ENCODE data around the gene ENC1. TPM values are rescaled to one million over a fixed set of nuclear protein-coding genes. Genes with fewer than 3 reads are reported as not detected.

Gene ENC1
- total RNA-seq, 1 experiment from 2014 or later = 38.8 TPM

- intact Hi-C loops (cut with micrococcal nuclease; ENCODE audit: unreplicated experiment) = no loop called here
- Histone ChIP-seq H4K20me1 (ENCODE audit: insufficient read depth) (no peaks in the 10 kb centered on the region), H3F3A (ENCODE audit: insufficient read depth, low read depth) (no peaks in the 10 kb centered on the region), H3K4me1 (replicated peaks; ENCODE audit: insufficient read depth) (peaks cover 10% of the 10 kb centered on the region; the same call in 1 of the 2 replicates), H3K27me3 (ENCODE audit: insufficient read depth, low read depth) (no peaks in the 10 kb centered on the region), H3K4me2 (no peak overlapping the region), H3K9me2 (ENCODE audit: insufficient read depth) (no peaks in the 10 kb centered on the region), H3K36me3 (ENCODE audit: low read depth) (no peaks in the 10 kb centered on the region), H2AFZ (no peak overlapping the region), H3K79me2 (ENCODE audit: low read depth) (no peaks in the 10 kb centered on the region), H3K4me3 (no peak overlapping the region), H3K9me3 (ENCODE audit: insufficient read depth, low read depth) (no peaks in the 10 kb centered on the region; the same call in 1 of the 2 replicates), H3K27ac (no peak overlapping the region)
- POLR2A ChIA-PET (ENCODE audit: unreplicated experiment) = interaction anchor here (0.5 to 0.6 kb wide), 2 partner anchors 19 to 28 kb away, joined by 3 read pairs; no protein-coding TSS in a partner anchor
- CTCF ChIA-PET = no interaction called here
- BruUV-seq (replicated peaks) = no TSS peak
- no peak for DNase-seq
- TF ChIP-seq CTCF (conservative IDR thresholded peaks at IDR 0.05) (no peak), EZH2 (IDR thresholded peaks at IDR 0.05; ENCODE audit: low read depth) (no peak)
Measured at GRCh38 chr5:74599148-74599547, 41.4 kb downstream of the ENC1 start.

GRCh38 chr5:74598731-74599130 lies 41.8 kb downstream of the ENC1 start:
- CTCF ChIA-PET = no interaction called here
- POLR2A ChIA-PET (ENCODE audit: unreplicated experiment) = no interaction called here

GRCh38 chr5:74596927-74597326 lies 43.6 kb downstream of the ENC1 start:
- no peaks in the 10 kb centered on the region for H4K20me1 ChIP-seq (ENCODE audit: insufficient read depth)
- no peaks in the 10 kb centered on the region for H3K9me2 ChIP-seq (ENCODE audit: insufficient read depth)
- no peak overlapping the region for H2AFZ ChIP-seq
- TF ChIP-seq CTCF (conservative IDR thresholded peaks at IDR 0.05) = no peak
- no peak for TF ChIP-seq EZH2 (IDR thresholded peaks at IDR 0.05; ENCODE audit: low read depth)
- no TSS peak for BruUV-seq (replicated peaks)
- H3K4me2 ChIP-seq = no peak overlapping the region
- DNase-seq = no peak
- intact Hi-C loops (cut with micrococcal nuclease; ENCODE audit: unreplicated experiment) = no loop called here
- no peak overlapping the region for H3K4me3 ChIP-seq
- peaks cover 15% of the 10 kb centered on the region for H3K4me1 ChIP-seq (replicated peaks; ENCODE audit: insufficient read depth)
- no peaks in the 10 kb centered on the region for H3K27me3 ChIP-seq (ENCODE audit: insufficient read depth, low read depth)
- H3K27ac ChIP-seq = no peak overlapping the region
- H3K9me3 ChIP-seq (ENCODE audit: insufficient read depth, low read depth) = no peaks in the 10 kb centered on the region
- CTCF ChIA-PET = no interaction called here
- POLR2A ChIA-PET (ENCODE audit: unreplicated experiment) = no interaction called here
- no peaks in the 10 kb centered on the region for H3F3A ChIP-seq (ENCODE audit: insufficient read depth, low read depth)
- H3K79me2 ChIP-seq (ENCODE audit: low read depth) = no peaks in the 10 kb centered on the region
- no peaks in the 10 kb centered on the region for H3K36me3 ChIP-seq (ENCODE audit: low read depth)

More at GRCh38 chr5:74598731-74599130, 41.8 kb downstream of the ENC1 start:
- TF ChIP-seq EZH2 (IDR thresholded peaks at IDR 0.05; ENCODE audit: low read depth) (no peak), CTCF (conservative IDR thresholded peaks at IDR 0.05) (no peak)
- H3K9me3 ChIP-seq (ENCODE audit: insufficient read depth, low read depth) = no peaks in the 10 kb centered on the region; the same call in 1 of the 2 replicates
- no peaks in the 10 kb centered on the region for H3K36me3 ChIP-seq (ENCODE audit: low read depth)
- no peaks in the 10 kb centered on the region for H3K9me2 ChIP-seq (ENCODE audit: insufficient read depth)
- BruUV-seq (replicated peaks) = no TSS peak
- no peaks in the 10 kb centered on the region for H4K20me1 ChIP-seq (ENCODE audit: insufficient read depth)
- H3K4me2 ChIP-seq = no peak overlapping the region
- intact Hi-C loops (cut with micrococcal nuclease; ENCODE audit: unreplicated experiment) = no loop called here
- peaks cover 10% of the 10 kb centered on the region; the same call in 1 of the 2 replicates for H3K4me1 ChIP-seq (replicated peaks; ENCODE audit: insufficient read depth)
- no peak overlapping the region for H3K27ac ChIP-seq
- no peaks in the 10 kb centered on the region for H3K27me3 ChIP-seq (ENCODE audit: insufficient read depth, low read depth)
- no peaks in the 10 kb centered on the region for H3F3A ChIP-seq (ENCODE audit: insufficient read depth, low read depth)
- H2AFZ ChIP-seq = no peak overlapping the region
- no peak overlapping the region for H3K4me3 ChIP-seq
- no peak for DNase-seq
- H3K79me2 ChIP-seq (ENCODE audit: low read depth) = no peaks in the 10 kb centered on the region

Measured in PC-9 (cell line).